ENCODE data around the gene ZNF526.

- no peak for TF ChIP-seq ZNF565 (CRISPR knock-in tag; conservative IDR thresholded peaks at IDR 0.05; ENCODE audit: low read depth)
- TF ChIP-seq PPARA (CRISPR knock-in tag; IDR thresholded peaks at IDR 0.05; ENCODE audit: borderline replicate concordance): no peak
- TF ChIP-seq ARNTL (CRISPR knock-in tag; IDR thresholded peaks at IDR 0.05; ENCODE audit: borderline replicate concordance, low read depth): no peak
- TF ChIP-seq ZFP3 (CRISPR knock-in tag; IDR thresholded peaks at IDR 0.05): no peak
- TF ChIP-seq TSHZ2 (CRISPR knock-in tag; IDR thresholded peaks at IDR 0.05): no peak
- no peak for TF ChIP-seq RARB (CRISPR knock-in tag; IDR thresholded peaks at IDR 0.05)
- no peak for TF ChIP-seq PATZ1 (CRISPR knock-in tag; IDR thresholded peaks at IDR 0.05; ENCODE audit: borderline replicate concordance)
- TF ChIP-seq BACH2 (CRISPR knock-in tag; IDR thresholded peaks at IDR 0.05; ENCODE audit: borderline replicate concordance): no peak
- TF ChIP-seq ISL1 (CRISPR knock-in tag; IDR thresholded peaks at IDR 0.05): no peak
- TF ChIP-seq SNAI2 (CRISPR knock-in tag; IDR thresholded peaks at IDR 0.05): no peak
- no peak for TF ChIP-seq CREB5 (CRISPR knock-in tag; IDR thresholded peaks at IDR 0.05; ENCODE audit: low read depth)
- TF ChIP-seq ESRRG (CRISPR knock-in tag; IDR thresholded peaks at IDR 0.05): no peak
Measured at GRCh38 chr19:42247640-42248199, 27.6 kb downstream of the ZNF526 start.

Data from SK-N-SH treated with all-trans-retinoic acid at 6 μM for 48 hours (cell line).